ENCODE data around the gene ACRV1.

The ACRV1 gene

DNA sequence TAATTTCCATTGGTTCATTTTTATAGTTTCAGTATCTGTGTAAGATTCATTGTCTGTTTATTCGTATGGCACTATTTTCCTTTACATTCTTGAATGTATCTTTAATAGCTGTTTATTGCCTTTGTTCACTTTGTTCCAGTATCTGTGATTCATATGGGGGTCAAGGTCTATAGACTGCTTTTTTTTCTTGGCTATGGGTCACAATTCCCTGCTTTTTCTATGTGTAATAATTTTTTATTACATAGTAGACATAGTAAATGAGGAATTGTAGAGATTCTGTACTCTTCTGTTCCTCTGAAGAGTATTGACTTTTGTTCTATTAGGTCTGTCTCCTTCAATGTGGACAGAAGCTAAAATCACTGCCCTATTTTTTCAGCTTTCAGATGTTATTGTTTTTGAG lies 10.5 kb downstream of the ACRV1 start:
- DNase-seq (ENCODE audit: low read depth in 2 of 2): no peak
- H3K4me3 ChIP-seq (replicated peaks in 1 of 2; ENCODE audit: low read depth in 2 of 2, low read length in 2 of 2): no peak overlapping the region
- no peak for TF ChIP-seq CTCF (IDR thresholded peaks at IDR 0.05; ENCODE audit: low read depth, low read length)

DNA sequence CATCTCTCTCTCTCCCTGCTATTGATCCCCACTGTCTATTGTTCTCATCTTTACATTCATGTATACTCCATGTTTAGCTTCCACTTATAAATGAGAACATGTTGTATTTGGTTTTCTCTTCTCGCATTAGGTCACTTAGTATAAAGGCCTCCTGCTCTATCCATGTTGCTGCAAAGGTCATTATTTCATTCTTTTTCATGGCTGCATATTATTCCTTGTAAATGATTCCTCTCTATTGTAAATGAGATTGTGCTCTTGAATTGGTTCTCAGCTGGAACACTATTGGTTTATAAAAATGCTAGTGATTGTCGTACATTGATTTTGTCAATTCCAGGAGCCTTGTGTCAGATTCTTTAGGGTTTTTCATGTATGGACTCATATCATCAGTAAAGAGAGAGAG lies 13.5 kb downstream of the ACRV1 start:
- no peak for TF ChIP-seq CTCF (IDR thresholded peaks at IDR 0.05; ENCODE audit: low read depth, low read length)
- no peak for DNase-seq (ENCODE audit: low read depth in 2 of 2)
- no peak overlapping the region for H3K4me3 ChIP-seq (replicated peaks in 1 of 2; ENCODE audit: low read depth in 2 of 2, low read length in 2 of 2)

- TF ChIP-seq CTCF (IDR thresholded peaks at IDR 0.05; ENCODE audit: low read depth, low read length): no peak
- H3K4me3 ChIP-seq (replicated peaks in 1 of 2; ENCODE audit: low read depth in 2 of 2, low read length in 2 of 2): no peak overlapping the region
- DNase-seq (ENCODE audit: low read depth in 2 of 2): peak in 1 of 2 donors; percentile 19
These were observed 16.7 kb downstream of the ACRV1 start for GRCh38 chr11:125663910-125664309.

DNA sequence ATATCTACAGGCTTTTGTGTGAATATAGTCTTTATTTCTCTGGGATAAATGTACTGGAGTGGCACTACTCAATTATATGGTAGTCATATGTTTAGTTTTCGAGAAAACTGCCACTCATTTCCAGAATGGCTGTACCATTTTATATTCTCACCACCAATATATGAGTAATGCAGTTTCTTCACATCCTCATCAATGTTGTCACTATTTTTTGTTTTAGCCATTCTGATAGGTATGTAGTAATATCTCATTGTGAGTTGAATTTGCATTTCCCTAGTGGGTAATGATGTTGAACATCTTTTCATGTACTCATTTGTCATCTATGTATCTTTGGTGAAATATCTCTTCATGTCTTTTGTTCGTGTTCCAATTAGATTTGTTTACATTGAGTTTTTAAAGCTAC lies 18.0 kb downstream of the ACRV1 start:
- no peak overlapping the region for H3K4me3 ChIP-seq (replicated peaks in 1 of 2; ENCODE audit: low read depth in 2 of 2, low read length in 2 of 2)
- DNase-seq (ENCODE audit: low read depth in 2 of 2): no peak
- no peak for TF ChIP-seq CTCF (IDR thresholded peaks at IDR 0.05; ENCODE audit: low read depth, low read length)

GRCh38 chr11:125649465-125650166 lies 31.0 kb downstream of the ACRV1 start:
- TF ChIP-seq CTCF (IDR thresholded peaks at IDR 0.05; ENCODE audit: low read depth, low read length): no peak
- DNase-seq (ENCODE audit: low read depth in 2 of 2): no peak
- H3K4me3 ChIP-seq (replicated peaks in 1 of 2; ENCODE audit: low read depth in 2 of 2, low read length in 2 of 2): no peak overlapping the region

DNA sequence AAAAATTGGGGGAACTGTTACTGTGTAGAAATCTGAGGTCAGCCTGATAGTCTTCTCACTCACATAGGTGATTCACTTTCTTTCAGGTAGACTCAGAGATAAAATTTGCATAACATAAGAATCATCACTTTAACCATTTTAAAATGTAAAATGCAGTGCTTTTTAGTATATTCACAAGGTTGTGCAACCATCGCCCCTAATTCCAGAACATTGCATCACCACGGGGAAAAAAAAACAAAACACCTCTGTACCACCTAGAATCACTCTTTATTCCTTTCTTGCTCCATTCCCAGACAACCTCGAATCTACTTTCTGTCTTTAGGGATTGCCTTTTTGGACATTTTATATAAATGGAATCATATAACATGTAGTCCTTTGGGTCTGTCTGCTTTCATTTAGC lies 34.8 kb downstream of the ACRV1 start:
- no peak overlapping the region for H3K4me3 ChIP-seq (replicated peaks in 1 of 2; ENCODE audit: low read depth in 2 of 2, low read length in 2 of 2)
- TF ChIP-seq CTCF (IDR thresholded peaks at IDR 0.05; ENCODE audit: low read depth, low read length): no peak
- no peak for DNase-seq (ENCODE audit: low read depth in 2 of 2)

DNA sequence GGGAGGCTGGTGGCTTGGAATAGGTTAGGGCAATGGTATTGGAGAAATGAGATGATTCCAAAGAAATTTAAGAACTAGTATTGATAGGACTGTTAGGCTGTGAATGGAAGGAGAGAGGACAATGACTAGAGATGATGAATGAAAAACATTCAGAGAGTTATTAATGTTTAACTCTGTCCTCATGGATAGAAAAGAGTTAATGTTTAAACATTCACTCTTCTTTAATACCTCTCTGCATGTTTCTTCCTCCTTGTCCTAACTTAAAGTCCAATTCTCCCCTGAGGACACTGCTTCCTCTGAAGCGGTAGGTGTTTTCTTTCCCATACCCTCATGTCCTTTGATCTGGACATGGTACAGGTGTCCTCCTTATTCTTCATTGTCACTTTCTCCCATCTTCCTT lies 42.3 kb downstream of the ACRV1 start:
- no peak for DNase-seq (ENCODE audit: low read depth in 2 of 2)
- no peak for TF ChIP-seq CTCF (IDR thresholded peaks at IDR 0.05; ENCODE audit: low read depth, low read length)
- H3K4me3 ChIP-seq (replicated peaks in 1 of 2; ENCODE audit: low read depth in 2 of 2, low read length in 2 of 2): no peak overlapping the region
